GM15510 (cell line): ENCODE results near the gene BTN3A1.

ENCODE experiments used
- POLR2A ChIP-seq: IDR thresholded peaks from 3 replicates; pipeline ENCODE4 v1.6.1; 2011; ENCODE audit warnings: borderline replicate concordance; ENCODE audit not compliant: insufficient read length; ENCODE audit errors: extremely low read depth

BTN3A1 gene

GRCh38 chr6:26401987-26402658, at the start of gene BTN3A1:
TSS of gene BTN3A1 (plus strand) at chr6:26402275. CDS start at chr6:26405564, 3,289 bp downstream.
- no peak for TF ChIP-seq POLR2A

DNA sequence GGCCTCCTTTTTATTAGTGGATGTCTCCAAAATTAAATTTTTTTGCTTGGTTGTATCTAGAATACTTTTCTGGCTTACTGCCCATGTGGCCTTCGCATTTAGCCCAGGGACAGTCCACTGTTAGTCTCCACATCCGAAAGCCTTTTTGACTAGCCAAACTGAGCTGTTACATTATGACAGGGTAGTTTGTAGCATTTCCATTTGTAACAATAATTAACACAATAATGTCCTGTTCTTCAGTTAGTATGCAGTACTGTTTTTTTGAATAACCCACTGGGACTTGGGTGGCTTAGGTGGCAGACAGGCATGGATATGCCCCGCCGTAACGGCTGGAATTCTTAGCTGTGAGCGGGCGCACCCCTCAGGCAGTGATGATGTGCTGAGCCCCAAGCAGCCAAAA, 49.8 kb upstream of the BTN3A1 start:
- no peak for TF ChIP-seq POLR2A

GRCh38 chr6:26354162-26354561, 47.9 kb upstream of the BTN3A1 start:
- TF ChIP-seq POLR2A: no peak

DNA sequence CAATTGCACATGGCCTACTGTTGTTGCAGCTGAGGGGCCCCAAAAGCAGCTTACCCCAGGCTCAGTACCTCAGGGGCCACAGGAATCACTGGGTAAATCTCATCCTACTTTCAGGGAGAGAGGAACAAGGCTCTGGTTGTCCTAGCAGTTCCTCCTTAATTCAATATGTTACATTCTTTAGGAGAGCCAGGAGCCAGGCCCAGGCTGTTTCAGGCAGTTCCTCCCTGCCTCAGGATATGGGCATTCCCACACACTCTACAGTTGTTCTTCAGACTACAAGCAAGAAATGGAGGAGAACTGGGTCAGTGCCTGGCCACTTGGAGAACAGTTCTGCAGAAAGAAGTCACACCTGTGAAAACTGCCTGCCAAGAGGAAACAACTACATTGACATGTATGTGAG, 46.7 kb upstream of the BTN3A1 start:
- TF ChIP-seq POLR2A: no peak

GRCh38 chr6:26358511-26358981, 43.5 kb upstream of the BTN3A1 start:
- TF ChIP-seq POLR2A: no peak

GRCh38 chr6:26359765-26360164, 42.3 kb upstream of the BTN3A1 start:
- TF ChIP-seq POLR2A: no peak

DNA sequence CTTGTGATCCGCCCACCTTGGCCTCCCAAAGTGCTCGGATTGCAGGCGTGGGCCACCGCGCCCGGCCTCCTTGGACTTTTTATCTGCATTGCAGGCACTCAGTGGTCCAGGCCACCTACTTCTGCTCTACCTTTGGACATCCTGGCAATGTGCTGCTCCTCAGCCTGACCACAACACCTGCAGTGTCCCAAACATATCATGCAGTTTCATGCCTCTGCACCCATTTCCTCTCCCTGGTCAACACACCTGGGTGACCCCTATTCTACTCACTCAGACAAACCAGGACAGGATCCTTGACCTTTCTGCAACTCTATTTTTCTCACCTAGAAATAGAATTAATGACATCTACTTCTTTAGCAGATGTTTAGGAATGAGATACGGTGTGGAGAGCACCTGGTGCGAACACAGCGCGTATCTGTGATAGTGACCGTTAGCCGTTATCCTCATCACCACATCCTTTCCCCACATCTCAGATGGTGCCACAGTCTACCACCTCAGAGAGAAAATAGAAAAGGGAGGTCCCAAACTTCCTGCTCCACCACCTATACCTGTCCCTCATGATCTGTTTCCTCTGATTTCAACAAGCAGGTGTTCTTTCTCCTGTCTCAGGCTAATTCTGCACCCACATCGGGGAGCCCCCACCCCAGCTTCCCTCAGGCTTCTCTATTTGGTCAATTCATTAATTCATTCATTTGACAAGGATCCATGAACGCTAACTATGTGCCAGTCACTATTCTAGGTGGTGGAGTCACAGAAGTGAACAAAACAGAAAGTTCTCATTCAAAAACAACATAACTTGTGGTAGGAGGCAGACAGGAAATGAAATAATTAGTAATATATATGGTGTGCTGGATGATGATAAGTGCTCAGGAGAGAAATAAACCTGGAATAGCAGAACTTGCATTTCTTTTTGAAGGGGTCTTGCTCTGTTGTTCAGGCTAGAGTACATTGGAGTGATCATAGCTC, 41.3 kb upstream of the BTN3A1 start:
- TF ChIP-seq POLR2A: no peak

GRCh38 chr6:26361544-26361943, 40.5 kb upstream of the BTN3A1 start:
- no peak for TF ChIP-seq POLR2A

- TF ChIP-seq POLR2A: no peak
Observed at GRCh38 chr6:26362093-26362835, 39.8 kb upstream of the BTN3A1 start.

DNA sequence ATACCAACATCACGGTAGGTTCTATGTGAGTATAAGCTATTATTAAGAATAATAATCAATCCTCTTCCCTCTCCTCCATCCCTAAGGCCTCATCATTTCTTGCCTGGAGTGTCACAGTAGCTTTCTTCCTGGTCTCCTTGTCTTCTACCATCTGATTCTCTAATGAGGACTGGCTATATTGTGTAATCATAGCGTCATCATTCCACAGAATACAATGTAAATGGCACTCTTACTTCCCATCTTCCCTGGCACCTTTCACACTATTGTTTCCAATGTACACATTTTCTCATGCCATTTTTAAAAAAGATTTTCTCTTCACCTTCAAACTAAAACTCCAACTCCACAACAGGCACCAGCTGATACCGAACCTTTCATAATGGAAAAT, 39.2 kb upstream of the BTN3A1 start:
- TF ChIP-seq POLR2A: no peak

DNA sequence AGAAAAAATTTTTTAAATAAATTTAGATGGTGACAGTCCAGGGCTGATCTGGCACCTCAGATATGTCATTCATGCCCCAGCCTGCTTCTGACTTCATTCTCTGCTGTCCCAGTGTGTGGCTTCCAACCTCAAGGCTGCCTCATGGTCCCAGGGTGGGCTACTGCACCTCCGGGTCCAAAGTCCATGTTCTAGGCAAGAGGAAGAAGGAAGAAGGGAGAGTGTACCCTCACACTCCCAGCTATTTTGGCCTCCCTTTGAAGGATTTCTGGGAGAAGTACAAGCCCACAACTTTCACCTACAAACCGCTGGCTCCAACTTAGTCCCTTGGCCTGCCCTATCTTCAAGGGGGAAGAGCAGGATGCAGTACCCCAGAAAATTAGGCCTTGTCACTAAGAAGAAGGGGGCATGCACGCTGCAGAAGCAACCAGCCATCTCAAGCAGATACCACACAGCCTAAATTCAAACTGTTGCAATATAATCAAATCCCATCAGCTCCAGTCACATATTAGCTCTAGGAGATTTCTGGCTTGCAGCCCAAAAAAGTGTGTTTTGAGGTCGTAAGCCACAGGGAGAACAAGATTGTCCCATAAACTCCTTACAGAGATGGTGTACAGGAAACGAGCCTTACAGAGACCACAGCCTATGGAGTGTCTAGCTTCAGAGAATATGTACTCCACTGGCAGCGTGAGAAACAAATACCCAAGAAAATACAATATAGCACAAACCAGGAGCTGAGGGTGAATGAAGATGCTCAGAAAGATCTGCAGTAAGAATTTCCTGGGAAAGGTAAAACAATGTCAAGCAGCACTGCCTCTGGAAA, 38.0 kb upstream of the BTN3A1 start:
- TF ChIP-seq POLR2A: no peak

DNA sequence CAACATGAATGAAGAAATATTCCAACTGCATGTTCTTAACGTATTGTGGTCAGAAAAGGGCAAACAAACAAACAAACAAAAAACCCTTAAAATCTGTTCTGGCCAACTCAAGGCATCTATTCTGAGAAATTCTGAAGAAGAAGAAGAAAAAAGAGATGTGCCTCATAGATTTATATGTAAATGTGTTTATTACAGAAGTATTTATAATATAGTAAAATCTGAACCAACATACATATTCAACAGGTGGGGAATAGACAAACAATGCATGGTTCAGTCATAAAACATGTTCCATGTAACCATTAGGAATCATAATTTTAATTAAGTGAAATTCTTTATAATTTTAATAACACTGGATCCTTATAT, 36.5 kb upstream of the BTN3A1 start:
- no peak for TF ChIP-seq POLR2A

GRCh38 chr6:26366504-26366903, 35.6 kb upstream of the BTN3A1 start:
- no peak for TF ChIP-seq POLR2A

DNA sequence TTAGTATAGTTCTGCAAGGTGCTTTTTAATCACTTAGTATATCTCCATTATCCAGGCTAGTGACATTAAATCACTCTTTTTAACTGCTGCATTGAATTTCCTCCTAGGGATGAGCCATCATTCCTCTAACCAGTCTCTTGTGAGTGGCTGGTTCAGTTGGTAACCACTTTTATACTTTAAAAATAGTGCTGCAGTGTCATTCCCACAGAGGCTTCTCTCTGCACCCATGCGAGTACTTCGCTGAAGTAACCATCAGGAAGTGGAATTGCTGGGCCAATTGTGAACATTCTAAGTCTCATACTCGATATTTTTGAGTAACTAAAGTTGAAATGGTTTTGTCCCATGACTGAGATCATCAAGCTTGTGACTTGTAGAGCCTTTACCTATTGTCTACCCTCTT, 35.0 kb upstream of the BTN3A1 start:
- no peak for TF ChIP-seq POLR2A
